Occipital lobe (tissue), 2 donors: ENCODE results near the gene RAB20. TPM values are rescaled to one million over a fixed set of nuclear protein-coding genes. Genes with fewer than 3 reads are reported as not detected.
"Not testable (repeated sequence)": the region's sequence is repeated elsewhere in the genome, so short reads cannot be mapped to it uniquely, and the experiment has no call there.

ENCODE experiments used
- DNase-seq: peaks from one replicate; lab custom pipeline; 2025; lab: John Stamatoyannopoulos, UW
- total RNA-seq: library from RNA; depleted of rRNA; stranded (reverse); fragments of >200 nt; gene quantifications from one replicate; pipeline ENCODE4 v1.2.3, GENCODE V29; 2014

The RAB20 gene
- total RNA-seq, 1 donor from 2014 or later = 2.5 TPM

- DNase-seq = no peak
These were observed 68.6 kb downstream of the RAB20 start for GRCh38 chr13:110492679-110493593.

GRCh38 chr13:110491869-110492678 is 69.4 kb downstream of the RAB20 start:
- no peak for DNase-seq

GRCh38 chr13:110490009-110490770 is 71.3 kb downstream of the RAB20 start:
- DNase-seq = no peak

GRCh38 chr13:110486880-110487279 is 74.6 kb downstream of the RAB20 start:
- not testable (repeated sequence) for DNase-seq

GRCh38 chr13:110486061-110486715 is 75.3 kb downstream of the RAB20 start:
- DNase-seq = no peak

GRCh38 chr13:110485604-110486003 is 75.9 kb downstream of the RAB20 start:
- no peak for DNase-seq

GRCh38 chr13:110484290-110485048 is 77.1 kb downstream of the RAB20 start:
- no peak for DNase-seq

- DNase-seq = peak; percentile 66
These were observed 78.0 kb downstream of the RAB20 start for GRCh38 chr13:110483386-110483968.

GRCh38 chr13:110480161-110480560 is 81.4 kb downstream of the RAB20 start:
- no peak for DNase-seq

- no peak for DNase-seq
These were observed 81.9 kb downstream of the RAB20 start for GRCh38 chr13:110479648-110480047.

- no peak for DNase-seq
These were observed 82.3 kb downstream of the RAB20 start for GRCh38 chr13:110479215-110479545.

GRCh38 chr13:110478405-110479214 is 82.9 kb downstream of the RAB20 start:
- no peak for DNase-seq

- no peak for DNase-seq
These were observed 83.7 kb downstream of the RAB20 start for GRCh38 chr13:110477706-110478245.

GRCh38 chr13:110476220-110476617 is 85.3 kb downstream of the RAB20 start:
- DNase-seq = no peak

- no peak for DNase-seq
These were observed 85.8 kb downstream of the RAB20 start for GRCh38 chr13:110475550-110476219.

GRCh38 chr13:110475117-110475516 is 86.4 kb downstream of the RAB20 start:
- no peak for DNase-seq

- DNase-seq = no peak
These were observed 86.8 kb downstream of the RAB20 start for GRCh38 chr13:110474713-110475112.
